ENCODE results near the gene UBE2V1. TPM values are rescaled to one million over a fixed set of nuclear protein-coding genes. Genes with fewer than 3 reads are reported as not detected.

Gene UBE2V1
- polyA plus RNA-seq, 3 donors = 62.2 to 95.5 (median 71.1) TPM

DNA sequence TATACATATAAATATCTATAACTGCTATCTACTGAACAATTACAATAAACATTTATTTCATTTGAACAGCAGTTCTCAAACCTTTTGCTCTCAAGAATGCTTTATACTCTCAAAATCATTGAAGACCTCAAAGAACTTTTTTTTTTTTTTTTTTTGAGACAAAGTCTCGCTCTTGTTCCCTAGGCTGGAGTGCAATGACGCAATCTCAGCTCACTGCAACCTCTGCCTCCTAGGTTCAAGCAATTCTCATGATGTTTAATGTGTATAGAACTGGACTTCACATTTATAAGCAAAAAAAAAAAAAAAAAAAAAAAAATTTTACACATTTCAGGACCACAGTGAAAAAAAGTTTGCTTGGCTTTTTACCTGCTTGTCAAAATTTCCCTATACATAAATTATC lies 11.7 kb downstream of the UBE2V1 start:
- Mint-ChIP-seq H3K27me3 (ENCODE audit: low read depth in 3 of 3) (peaks cover 0 to 2% (median 0%) of the 10 kb centered on the region in 3 donors), H3K27ac (peak overlapping the region in 2 of 7 donors; percentile 46 to 56), H3K36me3 (peaks cover 26 to 34% of the 10 kb centered on the region in 2 donors), H3K4me3 (no peak overlapping the region), H3K4me1 (peaks cover 24% of the 10 kb centered on the region), H3K9me3 (peaks cover 0 to 3% (median 0%) of the 10 kb centered on the region in 7 donors)
- Histone ChIP-seq H3K9ac (ENCODE audit: insufficient read depth, low read length, poor library complexity, severe bottlenecking) (no peak overlapping the region), H2AFZ (ENCODE audit: insufficient read depth, low read depth, low read length, poor library complexity, severe bottlenecking) (no peak overlapping the region), H3K4me2 (replicated peaks; ENCODE audit: extremely low read depth, low read length, poor library complexity, severe bottlenecking) (no peak overlapping the region), H3K79me2 (ENCODE audit: insufficient read depth, low read length) (peaks cover 100% of the 10 kb centered on the region), H3K27me3 (ENCODE audit: control insufficient read depth in 2 of 2, insufficient read depth in 2 of 2, low read length in 2 of 2) (no peaks in the 10 kb centered on the region), H3K9me3 (replicated peaks in 1 of 2; ENCODE audit: control insufficient read depth in 1 of 2, insufficient read depth in 1 of 2, low read length in 2 of 2) (no peaks in the 10 kb centered on the region), H3K27ac (ENCODE audit: low read depth in 1 of 2, low read length in 2 of 2) (peak overlapping the region in 1 of 2 donors; percentile 22), H4K20me1 (ENCODE audit: insufficient read depth, low read length) (peaks cover 100% of the 10 kb centered on the region), H3K36me3 (replicated peaks in 1 of 2; ENCODE audit: control insufficient read depth in 1 of 2, insufficient read depth in 2 of 2, low read length in 2 of 2) (peaks cover 16 to 41% of the 10 kb centered on the region in 2 donors), H3K4me3 (replicated peaks in 1 of 3; ENCODE audit: low read depth in 2 of 3, low read length in 3 of 3) (no peak overlapping the region), H3K4me1 (ENCODE audit: control insufficient read depth in 1 of 2, insufficient read depth in 2 of 2, low read length in 2 of 2) (peaks cover 17 to 30% of the 10 kb centered on the region in 2 donors)
- no peak for DNase-seq
- intact Hi-C loops (cut with micrococcal nuclease) = no loop called here
- TF ChIP-seq CTCF (IDR thresholded peaks at IDR 0.05) = no peak
- no CpG with 5 or more reads among the region's 2 CpGs for whole genome bisulfite sequencing (ENCODE audit: insufficient coverage)

DNA sequence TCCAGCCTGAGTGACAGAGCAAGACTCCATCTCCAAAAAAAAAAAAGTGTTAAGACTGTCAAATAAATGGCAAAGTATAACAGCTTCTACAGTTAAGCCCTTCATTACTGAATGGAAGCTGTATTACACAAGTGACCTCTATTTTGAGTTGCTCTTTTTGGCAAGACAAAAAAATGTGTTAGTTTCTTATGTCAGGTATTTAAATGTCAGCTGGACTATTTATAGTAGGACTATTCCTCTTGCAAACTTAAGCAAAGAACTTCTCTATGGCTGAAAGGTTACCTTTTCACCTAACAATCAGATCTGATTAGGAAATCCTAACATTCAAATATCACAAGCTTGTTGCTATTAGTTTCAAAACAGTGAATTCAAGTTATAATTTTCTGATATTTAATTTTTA lies 12.4 kb downstream of the UBE2V1 start:
- intact Hi-C loops (cut with micrococcal nuclease) = no loop called here
- H3K4me1 Mint-ChIP-seq = peaks cover 24% of the 10 kb centered on the region
- no peak overlapping the region for H3K27ac Mint-ChIP-seq
- TF ChIP-seq CTCF (IDR thresholded peaks at IDR 0.05) = no peak
- Histone ChIP-seq H3K79me2 (ENCODE audit: insufficient read depth, low read length) (peaks cover 100% of the 10 kb centered on the region), H3K9ac (ENCODE audit: insufficient read depth, low read length, poor library complexity, severe bottlenecking) (no peak overlapping the region), H3K9me3 (replicated peaks in 1 of 2; ENCODE audit: control insufficient read depth in 1 of 2, insufficient read depth in 1 of 2, low read length in 2 of 2) (no peaks in the 10 kb centered on the region), H3K4me2 (replicated peaks; ENCODE audit: extremely low read depth, low read length, poor library complexity, severe bottlenecking) (no peak overlapping the region), H3K27me3 (ENCODE audit: control insufficient read depth in 2 of 2, insufficient read depth in 2 of 2, low read length in 2 of 2) (no peaks in the 10 kb centered on the region), H3K4me3 (replicated peaks in 1 of 3; ENCODE audit: low read depth in 2 of 3, low read length in 3 of 3) (no peak overlapping the region), H3K4me1 (ENCODE audit: control insufficient read depth in 1 of 2, insufficient read depth in 2 of 2, low read length in 2 of 2) (peaks cover 17 to 30% of the 10 kb centered on the region in 2 donors), H2AFZ (ENCODE audit: insufficient read depth, low read depth, low read length, poor library complexity, severe bottlenecking) (no peak overlapping the region), H3K27ac (ENCODE audit: low read depth in 1 of 2, low read length in 2 of 2) (no peak overlapping the region), H4K20me1 (ENCODE audit: insufficient read depth, low read length) (peaks cover 100% of the 10 kb centered on the region), H3K36me3 (replicated peaks in 1 of 2; ENCODE audit: control insufficient read depth in 1 of 2, insufficient read depth in 2 of 2, low read length in 2 of 2) (peaks cover 23 to 49% of the 10 kb centered on the region in 2 donors)
- peaks cover 0 to 2% (median 0%) of the 10 kb centered on the region in 3 donors for H3K27me3 Mint-ChIP-seq (ENCODE audit: low read depth in 3 of 3)
- peaks cover 33 to 40% of the 10 kb centered on the region in 2 donors for H3K36me3 Mint-ChIP-seq
- DNase-seq = no peak
- H3K4me3 Mint-ChIP-seq = no peak overlapping the region
- peaks cover 0 to 3% (median 0%) of the 10 kb centered on the region in 7 donors for H3K9me3 Mint-ChIP-seq
